ENCODE measurements around the gene MCCD1.
A peak's percentile ranks its signal among the peaks of the same experiment; 100 is the strongest.
"Not testable (repeated sequence)": the region's sequence is repeated elsewhere in the genome, so short reads cannot be mapped to it uniquely, and the experiment has no call there.

Gene MCCD1, protein sequence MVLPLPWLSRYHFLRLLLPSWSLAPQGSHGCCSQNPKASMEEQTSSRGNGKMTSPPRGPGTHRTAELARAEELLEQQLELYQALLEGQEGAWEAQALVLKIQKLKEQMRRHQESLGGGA

GRCh38 chr6:31528821-31529328 lies at the start of gene MCCD1:
MCCD1 (plus strand) TSS chr6:31528962; CDS start chr6:31529015, 53 bp downstream.
- no peak for DNase-seq (ENCODE audit: low spot score)

DNA sequence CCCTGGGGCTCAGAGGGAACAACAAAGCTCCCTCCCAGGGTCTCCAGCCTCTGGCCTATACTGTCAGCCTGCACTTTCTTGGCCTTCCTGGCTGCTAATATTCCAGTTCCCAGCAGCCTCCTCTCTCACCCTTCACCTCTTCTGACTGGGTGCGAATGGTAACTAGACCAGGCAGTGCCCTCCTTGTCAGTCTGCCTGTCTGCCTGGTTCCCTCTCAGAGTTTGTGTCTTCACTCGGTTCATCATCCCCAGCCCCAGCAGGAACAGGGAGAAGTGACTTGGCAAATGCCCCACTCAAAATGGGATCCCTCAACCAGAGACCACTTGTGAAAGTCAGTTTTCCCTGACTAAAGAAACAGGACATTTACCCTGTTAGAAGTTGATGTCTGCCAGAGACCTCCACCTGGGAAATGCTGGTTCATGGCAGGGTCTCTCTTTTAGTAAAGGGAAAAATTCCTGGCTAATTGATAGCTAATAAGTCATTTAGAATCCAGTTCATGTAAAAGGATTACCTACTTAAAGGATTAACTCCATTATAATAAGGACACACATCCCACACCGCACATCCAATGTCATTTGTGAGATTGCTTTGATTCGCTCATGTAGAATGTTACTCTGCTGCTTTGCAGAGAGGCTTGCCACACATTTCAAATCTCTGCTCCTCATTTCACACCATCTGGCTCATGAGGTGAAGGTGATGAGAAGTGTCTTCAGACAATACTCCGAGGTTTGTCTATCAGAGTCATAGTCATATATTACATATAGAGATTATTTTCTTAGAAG lies 49.4 kb upstream of the MCCD1 start:
- DNase-seq (ENCODE audit: low spot score) = no peak

DNA sequence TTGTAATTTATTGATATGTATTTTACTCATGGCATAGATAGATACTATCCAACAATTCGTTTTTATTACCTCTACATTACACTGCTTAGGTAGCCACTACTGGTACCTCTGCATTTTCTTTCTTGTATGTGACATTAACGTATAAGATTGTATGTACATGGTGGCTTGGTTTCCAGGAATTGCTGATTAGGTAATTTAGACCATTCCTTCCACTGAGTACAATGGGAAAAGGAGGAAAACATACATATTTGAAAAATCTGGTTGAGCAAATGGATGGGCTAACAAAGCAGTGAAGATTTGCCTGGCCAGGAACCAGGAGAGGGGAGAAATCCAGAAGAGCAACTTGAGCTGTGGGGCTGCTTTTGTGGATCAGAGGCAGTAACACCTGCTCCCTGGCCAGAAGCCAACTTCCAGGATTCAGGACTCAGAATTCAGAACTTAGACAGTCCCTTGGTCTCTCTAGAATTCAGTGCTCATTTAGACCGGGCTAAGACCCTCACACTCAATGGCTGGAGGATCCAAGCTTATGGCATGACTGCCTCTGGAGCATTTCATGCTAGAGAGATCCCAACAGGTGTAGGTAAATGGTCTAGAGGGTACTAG lies 48.7 kb upstream of the MCCD1 start:
- DNase-seq (ENCODE audit: low spot score) = no peak

DNA sequence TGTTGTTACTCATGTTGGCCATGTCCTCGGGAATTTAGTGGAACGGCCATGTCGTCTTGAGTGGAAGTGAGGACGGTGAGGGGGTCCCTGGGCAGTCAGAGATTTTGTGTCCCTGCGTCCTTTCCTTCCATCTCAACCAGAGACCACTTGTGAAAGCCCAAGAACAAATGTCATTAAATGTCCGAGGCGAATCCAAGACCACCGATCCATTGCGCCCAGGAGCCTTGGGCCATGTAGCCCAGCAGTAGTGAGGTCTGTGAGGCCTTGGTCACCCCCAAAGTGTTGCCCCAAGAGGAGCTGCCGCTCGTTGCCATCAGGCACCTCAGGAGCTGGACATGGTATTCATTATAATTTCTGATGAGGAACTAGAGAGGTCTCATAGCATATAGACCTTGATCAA lies 48.2 kb upstream of the MCCD1 start:
- no peak for DNase-seq (ENCODE audit: low spot score)

DNA sequence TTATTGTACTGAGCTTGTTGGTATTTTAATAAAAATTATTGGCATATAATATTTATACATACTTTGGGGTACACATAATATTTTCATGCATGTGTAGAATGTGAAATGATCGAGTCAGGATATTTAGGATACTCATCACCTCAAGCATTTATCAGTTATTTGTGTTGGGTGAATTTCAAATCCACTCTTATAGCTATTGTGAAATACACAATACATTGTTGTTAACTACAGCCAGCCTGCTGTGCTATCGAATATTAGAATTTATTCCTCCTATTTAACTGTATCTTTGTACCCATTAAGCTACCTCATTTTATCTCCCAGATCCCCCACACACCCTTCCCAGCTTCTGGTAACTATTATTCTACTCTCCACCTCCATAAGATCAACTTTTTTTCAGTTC lies 45.4 kb upstream of the MCCD1 start:
- no peak for DNase-seq (ENCODE audit: low spot score)

DNA sequence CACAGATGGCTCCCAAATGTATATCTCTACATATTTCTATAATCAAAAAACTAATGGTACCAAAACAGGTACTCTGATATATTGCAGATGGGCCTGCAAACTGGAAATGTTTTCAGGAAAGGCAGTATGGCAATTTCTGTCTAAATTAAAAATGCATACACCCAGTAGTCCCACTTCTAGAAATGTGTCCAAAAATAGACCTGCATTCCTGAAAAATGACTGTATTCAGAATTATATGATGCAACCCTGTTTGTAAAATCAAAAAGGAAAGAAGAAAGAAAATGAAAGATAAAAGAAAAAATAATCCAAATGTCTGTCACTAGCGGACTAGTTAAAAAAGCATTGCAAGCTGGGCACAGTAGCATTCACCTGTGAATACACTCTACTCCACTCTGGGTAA lies 43.7 kb upstream of the MCCD1 start:
- no peak for DNase-seq (ENCODE audit: low spot score)

DNA sequence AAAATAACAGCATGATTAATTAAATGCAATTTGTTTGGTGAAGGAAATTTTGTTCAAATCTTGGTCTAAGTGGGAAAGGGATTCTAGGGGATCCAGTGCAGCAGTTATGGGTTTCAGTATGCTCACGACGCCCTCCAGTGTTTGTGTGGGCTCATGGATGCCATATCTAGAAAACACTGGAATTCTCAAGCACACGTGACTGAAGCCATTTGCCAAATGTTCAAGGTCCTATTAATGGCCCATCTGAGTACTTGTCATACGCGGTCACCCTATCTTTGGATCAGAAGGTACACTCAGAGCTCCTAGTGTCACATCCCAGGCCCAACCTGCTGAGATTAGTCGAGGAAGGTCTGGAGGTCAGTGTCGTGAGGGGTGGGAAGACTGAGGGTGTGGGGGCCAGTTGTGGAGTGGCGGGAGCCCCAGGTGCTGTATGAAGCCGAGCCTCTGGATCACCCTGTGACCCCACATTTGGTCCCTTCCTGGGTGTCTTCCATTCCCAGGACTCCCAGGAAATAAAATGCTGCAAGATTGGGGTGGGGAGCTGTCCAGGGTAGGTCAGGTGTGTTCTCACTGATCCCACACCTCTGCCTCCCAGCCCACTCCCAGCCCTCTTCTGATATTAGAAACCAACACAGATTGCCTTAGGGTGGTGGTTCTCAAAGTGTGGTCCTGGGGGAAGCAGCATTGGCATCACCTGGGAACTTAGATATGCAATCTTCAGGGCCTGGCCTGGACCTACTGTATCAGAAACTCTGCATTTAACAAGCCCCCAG lies 42.5 kb upstream of the MCCD1 start:
- not testable (repeated sequence) for DNase-seq (ENCODE audit: low spot score)

DNA sequence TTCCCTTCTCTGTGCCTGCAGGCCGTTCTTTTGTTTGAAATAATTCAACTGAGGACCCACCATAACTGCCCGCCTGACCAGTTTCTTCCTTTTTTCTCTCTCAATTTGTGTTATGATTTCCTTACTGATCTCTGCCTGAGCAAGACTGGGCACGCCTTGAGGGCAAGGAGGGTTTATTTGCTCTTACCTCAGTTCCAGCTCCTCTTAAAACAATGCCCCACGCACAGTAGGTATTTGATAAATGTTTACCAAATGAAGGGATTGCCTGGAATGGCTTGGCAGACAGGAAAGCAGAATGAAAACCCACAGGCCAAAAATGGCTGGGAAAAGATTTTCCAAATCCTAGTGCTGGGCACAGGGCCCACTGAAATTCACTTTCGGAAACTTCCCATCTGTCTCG lies 41.1 kb upstream of the MCCD1 start:
- DNase-seq (ENCODE audit: low spot score) = not testable (repeated sequence)

GRCh38 chr6:31489086-31489485 lies 39.7 kb upstream of the MCCD1 start:
- DNase-seq (ENCODE audit: low spot score) = no peak

GRCh38 chr6:31490115-31490873 lies 38.5 kb upstream of the MCCD1 start:
- DNase-seq (ENCODE audit: low spot score) = no peak

- not testable (repeated sequence) for DNase-seq (ENCODE audit: low spot score)
Measured at GRCh38 chr6:31493550-31493874, 35.2 kb upstream of the MCCD1 start.

GRCh38 chr6:31493875-31494694 lies 34.7 kb upstream of the MCCD1 start:
- peak; percentile 76 for DNase-seq (ENCODE audit: low spot score)

GRCh38 chr6:31495580-31495979 lies 33.2 kb upstream of the MCCD1 start:
- no peak for DNase-seq (ENCODE audit: low spot score)

DNA sequence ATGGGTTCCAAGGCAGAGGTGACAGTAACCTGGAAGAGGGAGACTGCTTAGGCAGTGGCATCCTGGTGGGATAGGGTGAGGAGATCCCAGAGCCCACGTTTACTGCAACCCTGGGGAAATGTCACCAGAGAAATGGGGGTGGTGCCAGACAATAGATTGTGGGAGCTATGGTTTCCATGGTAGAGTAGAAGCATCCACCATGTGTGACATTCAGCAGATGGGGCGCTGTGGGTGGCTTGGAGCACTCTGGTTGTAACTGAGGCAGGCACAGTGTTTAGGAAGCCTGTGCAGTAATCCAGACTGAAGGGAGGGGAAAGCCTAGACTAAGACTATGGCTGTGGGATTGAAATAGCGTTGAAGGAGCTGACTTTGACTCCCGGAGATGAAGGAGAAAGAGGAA lies 31.9 kb upstream of the MCCD1 start:
- DNase-seq (ENCODE audit: low spot score) = peak; percentile 12

DNA sequence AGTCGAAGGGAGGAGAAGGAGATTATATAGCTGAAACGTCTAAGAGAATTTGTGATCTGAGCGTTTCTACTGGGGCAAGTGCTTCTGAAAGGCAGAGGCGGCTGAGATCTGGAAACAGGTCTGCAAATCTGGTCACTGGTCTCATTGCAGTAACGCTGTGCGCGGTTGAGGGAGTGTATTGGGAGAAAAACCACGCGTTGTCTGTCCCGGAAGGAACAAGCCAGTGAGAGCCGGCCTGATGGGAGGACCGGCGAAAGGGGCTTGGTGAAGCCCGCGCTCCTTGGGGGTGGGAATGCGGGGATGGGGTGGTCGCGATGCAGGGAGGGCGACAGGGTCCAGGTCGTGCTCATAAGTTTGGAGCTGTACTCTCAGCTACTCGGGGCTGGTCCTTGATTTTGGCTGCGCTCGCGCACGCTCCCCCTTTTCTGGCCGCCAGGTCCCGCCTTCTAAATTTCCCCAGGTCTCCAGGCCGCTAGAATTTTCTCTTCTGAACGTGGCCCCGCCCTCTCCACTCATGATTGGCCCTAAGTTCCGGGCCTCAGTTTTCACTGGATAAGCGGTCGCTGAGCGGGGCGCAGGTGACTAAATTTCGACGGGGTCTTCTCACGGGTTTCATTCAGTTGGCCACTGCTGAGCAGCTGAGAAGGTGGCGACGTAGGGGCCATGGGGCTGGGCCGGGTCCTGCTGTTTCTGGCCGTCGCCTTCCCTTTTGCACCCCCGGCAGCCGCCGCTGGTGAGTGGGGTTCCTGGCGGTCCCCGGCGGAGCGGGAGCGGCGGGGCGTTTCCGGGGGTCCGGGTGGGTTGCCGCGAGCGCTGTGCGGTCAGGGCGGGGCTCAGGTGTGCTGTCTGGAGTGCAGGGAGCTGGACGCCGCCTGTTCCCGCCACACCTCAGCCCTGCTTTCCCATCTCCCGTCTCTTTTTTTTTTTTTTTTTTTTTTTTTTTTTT lies 31.0 kb upstream of the MCCD1 start, which contains the start of gene MICB:
Gene MICB, plus strand, starts transcription at position 615 of the 946 bp plus-strand sequence. Its CDS starts 49 bp downstream, at position 664.
- peak; percentile 84 for DNase-seq (ENCODE audit: low spot score)

DNA sequence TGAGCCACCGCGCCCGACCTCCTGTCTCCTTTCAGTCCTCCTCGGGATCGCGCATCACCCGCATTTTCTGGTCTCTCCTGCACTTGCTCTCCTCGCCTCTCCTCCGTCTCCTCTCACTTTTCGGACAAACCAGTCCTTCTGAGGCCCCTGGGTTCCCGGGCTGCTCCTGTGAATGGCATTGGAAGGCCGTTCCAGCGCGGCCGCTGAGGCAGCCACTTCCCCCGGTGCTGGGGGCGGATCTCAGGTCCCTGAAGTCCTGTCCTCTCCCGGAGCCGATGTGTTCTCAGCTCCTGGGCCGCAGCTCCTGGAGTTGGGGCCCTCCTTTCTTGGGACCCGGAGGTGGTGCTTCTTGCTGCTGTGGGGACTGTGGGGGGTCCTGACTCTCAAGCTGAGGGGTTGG lies 30.0 kb upstream of the MCCD1 start:
- DNase-seq (ENCODE audit: low spot score) = no peak

GRCh38 chr6:31499648-31500047 lies 29.1 kb upstream of the MCCD1 start:
- DNase-seq (ENCODE audit: low spot score) = not testable (repeated sequence)

DNA sequence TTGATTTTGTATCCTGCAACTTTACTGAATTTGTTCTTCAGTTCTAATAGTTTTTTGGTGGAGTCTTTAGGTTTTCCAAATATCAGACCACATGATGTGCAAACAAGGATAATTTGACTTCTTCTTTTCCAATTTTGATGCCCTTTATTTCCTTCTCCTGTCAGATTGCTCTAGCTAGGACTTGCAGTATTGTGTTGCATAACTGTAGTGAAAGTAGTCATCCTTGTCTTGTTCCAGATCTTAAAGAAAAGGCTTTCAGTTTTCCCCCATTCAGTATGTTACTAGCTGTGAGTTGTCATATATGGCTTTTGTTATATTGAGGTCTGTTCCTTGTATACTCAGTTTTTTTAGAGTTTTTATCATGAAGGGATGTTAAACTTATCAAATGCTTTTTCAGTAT lies 26.2 kb upstream of the MCCD1 start:
- no peak for DNase-seq (ENCODE audit: low spot score)

- DNase-seq (ENCODE audit: low spot score) = not testable (repeated sequence)
Measured at GRCh38 chr6:31509036-31509435, 19.7 kb upstream of the MCCD1 start.

- no peak for DNase-seq (ENCODE audit: low spot score)
Measured at GRCh38 chr6:31510007-31510406, 18.8 kb upstream of the MCCD1 start.

Measured in CD4-positive, alpha-beta T cell treated with Interleukin-15 for 4 hours (primary cell).